GM23338 (cell line): ENCODE data around the gene MTHFR. TPM values are rescaled to one million over a fixed set of nuclear protein-coding genes. Genes with fewer than 3 reads are reported as not detected.

Experiments used
- ATAC-seq: fragments of 200-7000 bp; cut with Tn5 transposase; 3 replicates; pipeline ENCODE4 v1.9.1; 2020
- DNase-seq: peaks from one replicate; pipeline ENCODE4 v3.0.0-alpha.2; 2015; ENCODE audit warnings: low spot score
- H2AFZ ChIP-seq: fragments of 200-600 bp; sonication (generic); 2 replicates; pipeline ENCODE4 v1.8.0; 2016; ENCODE audit warnings: antibody characterized with exemption, mild to moderate bottlenecking, moderate library complexity
- H3F3A ChIP-seq: fragments of 200-600 bp; sonication (generic); replicated peaks from 2 replicates; pipeline ENCODE4 v1.8.0; 2017; ENCODE audit warnings: antibody characterized with exemption, mixed run types, low read depth
- H3K27ac ChIP-seq: fragments of 200-600 bp; sonication (generic); 2 replicates; pipeline ENCODE4 v1.6.1; 2016; ENCODE audit warnings: low read depth
- H3K27me3 ChIP-seq: fragments of 200-600 bp; sonication (generic); 2 replicates; pipeline ENCODE4 v1.8.0; 2016; ENCODE audit warnings: mild to moderate bottlenecking, mixed run types, moderate library complexity; ENCODE audit not compliant: insufficient read depth
- H3K36me3 ChIP-seq: fragments of 200-600 bp; sonication (generic); 2 replicates; pipeline ENCODE4 v1.8.0; 2016; ENCODE audit warnings: mild to moderate bottlenecking; ENCODE audit not compliant: insufficient read depth
- H3K4me1 ChIP-seq: fragments of 200-600 bp; sonication (generic); 2 replicates; pipeline ENCODE4 v1.8.0; 2016; ENCODE audit warnings: mild to moderate bottlenecking, moderate library complexity; ENCODE audit not compliant: insufficient read depth
- H3K4me2 ChIP-seq: fragments of 200-600 bp; sonication (generic); 2 replicates; pipeline ENCODE4 v1.7.1; 2017; ENCODE audit warnings: mixed run types
- H3K4me3 ChIP-seq: fragments of 200-600 bp; sonication (generic); 2 replicates; pipeline ENCODE4 v1.6.1; 2016; ENCODE audit warnings: mixed run types
- H3K79me2 ChIP-seq: fragments of 200-600 bp; sonication (generic); replicated peaks from 2 replicates; pipeline ENCODE4 v1.8.0; 2017; ENCODE audit warnings: mild to moderate bottlenecking; ENCODE audit not compliant: insufficient read depth
- H3K9me2 ChIP-seq: fragments of 200-600 bp; sonication (generic); 2 replicates; pipeline ENCODE4 v1.8.0; 2017; ENCODE audit not compliant: insufficient read depth
- H4K20me1 ChIP-seq: fragments of 200-600 bp; sonication (generic); replicated peaks from 2 replicates; pipeline ENCODE4 v1.8.0; 2017; ENCODE audit warnings: mild to moderate bottlenecking; ENCODE audit not compliant: insufficient read depth
- H3K27ac Mint-ChIP-seq: 2 replicates; pipeline ENCODE4 v1.8.0; 2020; ENCODE audit warnings: inconsistent platforms, mild to moderate bottlenecking, moderate library complexity, mixed read lengths
- H3K27me3 Mint-ChIP-seq: 3 replicates; pipeline ENCODE4 v1.8.0; 2022; ENCODE audit warnings: low read depth, mild to moderate bottlenecking, moderate library complexity, mixed read lengths, inconsistent platforms; ENCODE audit not compliant: insufficient read depth, poor library complexity
- H3K36me3 Mint-ChIP-seq: 3 replicates; pipeline ENCODE4 v1.8.0; 2021; ENCODE audit warnings: low read depth, mild to moderate bottlenecking, inconsistent platforms, moderate library complexity, mixed read lengths
- H3K4me1 Mint-ChIP-seq: 3 replicates; pipeline ENCODE4 v1.8.0; 2020; ENCODE audit warnings: mild to moderate bottlenecking, inconsistent platforms, mixed read lengths
- H3K4me3 Mint-ChIP-seq: 3 replicates; pipeline ENCODE4 v1.8.0; 2021; ENCODE audit warnings: moderate library complexity, mild to moderate bottlenecking, inconsistent platforms, mixed read lengths
- H3K9me3 Mint-ChIP-seq: 3 replicates; pipeline ENCODE4 v1.8.0; 2020; ENCODE audit warnings: moderate library complexity, mild to moderate bottlenecking, inconsistent platforms, mixed read lengths
- CREB1 ChIP-seq: fragments of 250-450 bp; sonication (Bioruptor Pico); IDR thresholded peaks from 2 replicates; pipeline ENCODE4 v1.5.0; 2020; ENCODE audit warnings: low read depth, mild to moderate bottlenecking, moderate library complexity
- CTCF ChIP-seq, 2 experiments: fragments of 200-600 bp in 1 of 2; sonication (generic) in 1 of 2; conservative IDR thresholded peaks; 2 replicates each; pipeline versions ENCODE4 v1.5.1 to v1.6.1; 2016 to 2017; ENCODE audit warnings: antibody characterized with exemption in 2 of 2, low read depth in 2 of 2, mild to moderate bottlenecking in 2 of 2, moderate library complexity in 1 of 2
- ETS1 ChIP-seq: IDR thresholded peaks from 2 replicates; pipeline ENCODE4 v1.6.1; 2016; ENCODE audit warnings: antibody characterized with exemption
- EZH2 ChIP-seq: fragments of 200-600 bp; sonication (generic); IDR thresholded peaks from one replicate; pipeline ENCODE4 v1.8.0; 2017; ENCODE audit warnings: antibody characterized with exemption, mild to moderate bottlenecking, low read depth; ENCODE audit not compliant: unreplicated experiment
- EZH2phosphoT487 ChIP-seq: fragments of 200-600 bp; sonication (generic); IDR thresholded peaks from one replicate; pipeline ENCODE4 v1.8.1; 2018; ENCODE audit warnings: antibody characterized with exemption; ENCODE audit not compliant: unreplicated experiment
- JUNB ChIP-seq: IDR thresholded peaks from one replicate; pipeline ENCODE4 v1.6.1; 2016; ENCODE audit warnings: antibody characterized with exemption; ENCODE audit not compliant: unreplicated experiment
- NANOG ChIP-seq: IDR thresholded peaks from 2 replicates; pipeline ENCODE4 v1.6.1; 2016; ENCODE audit warnings: antibody characterized with exemption, borderline replicate concordance
- POLR2AphosphoS5 ChIP-seq: IDR thresholded peaks from 2 replicates; pipeline ENCODE4 v1.6.1; 2016; ENCODE audit warnings: antibody characterized with exemption, low read depth
- REST ChIP-seq: IDR thresholded peaks from one replicate; pipeline ENCODE4 v1.6.1; 2018; ENCODE audit warnings: antibody characterized with exemption; ENCODE audit not compliant: unreplicated experiment
- STAT1 ChIP-seq: IDR thresholded peaks from one replicate; pipeline ENCODE4 v1.6.1; 2016; ENCODE audit warnings: antibody characterized with exemption; ENCODE audit not compliant: unreplicated experiment
- ZNF114 ChIP-seq: fragments of 250-450 bp; sonication (Bioruptor Pico); IDR thresholded peaks from 2 replicates; pipeline ENCODE4 v1.5.0; 2020; ENCODE audit warnings: mild to moderate bottlenecking, moderate library complexity
- ZNF331 ChIP-seq: fragments of 250-450 bp; sonication (Bioruptor Pico); IDR thresholded peaks from 2 replicates; pipeline ENCODE4 v1.5.0; 2020; ENCODE audit warnings: low read depth, mild to moderate bottlenecking, moderate library complexity
- polyA plus RNA-seq: library from polyadenylated mRNA; unstranded; fragments of >200 nt; fragmentation: Nextera tagmentation; extraction: Ambion mirVana; gene quantifications from 2 replicates; pipeline ENCODE4 v1.2.1, GENCODE V29; 2016
- total RNA-seq: library from RNA; depleted of rRNA; stranded (reverse); fragments of >200 nt; shearing (Covaris generic); gene quantifications from 2 replicates; pipeline ENCODE4 v1.2.3, GENCODE V29; 2014
- TF ChIP-seq, protein P1 (sequence below): fragments of 250-450 bp; sonication (Bioruptor Pico); IDR thresholded peaks from 2 replicates; pipeline ENCODE4 v1.5.0; 2020; ENCODE audit warnings: mild to moderate bottlenecking, moderate library complexity

The MTHFR gene
- total and polyA plus RNA-seq, 2 experiments from 2014 or later: 6.9 to 21.6 TPM

DNA sequence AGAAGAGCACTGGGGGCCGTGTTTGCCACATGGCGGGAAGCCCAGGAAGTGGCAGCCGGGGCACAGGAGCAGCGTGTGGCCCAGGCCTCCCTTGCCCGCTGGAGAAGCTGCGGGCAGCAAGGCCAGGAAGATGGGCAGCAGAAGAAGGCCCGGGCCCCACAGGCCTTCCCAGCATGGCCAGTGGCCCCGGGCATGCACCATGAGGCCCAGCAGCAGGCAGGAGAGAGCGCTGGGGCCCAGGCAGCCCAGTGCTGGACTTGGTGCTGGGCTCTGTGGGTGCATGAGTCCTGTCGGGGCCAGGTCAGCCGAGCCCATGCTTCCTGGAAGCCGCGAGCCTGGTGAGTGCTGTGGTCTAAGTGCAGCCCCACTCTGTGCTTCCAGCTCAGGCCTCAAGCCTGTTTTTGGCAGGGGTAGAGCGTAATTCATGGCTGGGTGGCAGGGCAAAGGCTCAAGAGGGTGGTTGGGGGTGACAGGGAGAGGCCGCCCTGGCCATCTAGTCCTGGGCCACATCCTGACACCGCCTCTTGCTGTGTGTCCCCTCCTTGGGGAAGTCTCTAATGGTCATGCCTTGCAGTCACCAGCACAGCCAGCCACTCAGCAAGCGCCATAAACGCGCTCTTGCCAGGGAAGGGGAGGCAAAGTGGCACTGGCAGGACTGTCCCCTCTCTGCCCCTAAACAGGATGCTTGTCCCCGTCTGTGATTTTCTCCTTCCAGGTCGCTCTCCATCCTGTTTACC, 21.3 kb downstream of the MTHFR start:
- Mint-ChIP-seq H3K9me3 (no peaks in the 10 kb centered on the region), H3K27ac (no peak overlapping the region), H3K4me3 (no peak overlapping the region), H3K27me3 (peaks cover 2% of the 10 kb centered on the region), H3K36me3 (no peaks in the 10 kb centered on the region), H3K4me1 (peaks cover 37% of the 10 kb centered on the region)
- peak overlapping the region; percentile 88 for H2AFZ ChIP-seq
- peaks cover 22% of the 10 kb centered on the region for H3F3A ChIP-seq
- ATAC-seq (peak; percentile 1; the same call in 2 of the 3 replicates), DNase-seq (no peak)
- peak overlapping the region; percentile 46 for H3K4me3 ChIP-seq
- peak overlapping the region; percentile 72 for H3K4me2 ChIP-seq
- H3K9me2 ChIP-seq: no peaks in the 10 kb centered on the region
- H3K36me3 ChIP-seq: no peaks in the 10 kb centered on the region
- H3K4me1 ChIP-seq: peaks cover 38% of the 10 kb centered on the region
- H3K27ac ChIP-seq: peak overlapping the region; percentile 78; the same call in 1 of the 2 replicates
- no peaks in the 10 kb centered on the region for H3K79me2 ChIP-seq
- TF ChIP-seq EZH2 (no peak), ZNF331 (no peak), CREB1 (CRISPR knock-in tag) (no peak), NANOG (no peak), CTCF (conservative IDR thresholded peaks at IDR 0.05; ENCODE audit: low read depth in 2 of 2) (no peak), REST (no peak), JUNB (no peak), ZNF114 (no peak), POLR2AphosphoS5 (no peak), EZH2phosphoT487 (no peak), ETS1 (no peak), STAT1 (no peak)
- TF ChIP-seq, protein P1, sequence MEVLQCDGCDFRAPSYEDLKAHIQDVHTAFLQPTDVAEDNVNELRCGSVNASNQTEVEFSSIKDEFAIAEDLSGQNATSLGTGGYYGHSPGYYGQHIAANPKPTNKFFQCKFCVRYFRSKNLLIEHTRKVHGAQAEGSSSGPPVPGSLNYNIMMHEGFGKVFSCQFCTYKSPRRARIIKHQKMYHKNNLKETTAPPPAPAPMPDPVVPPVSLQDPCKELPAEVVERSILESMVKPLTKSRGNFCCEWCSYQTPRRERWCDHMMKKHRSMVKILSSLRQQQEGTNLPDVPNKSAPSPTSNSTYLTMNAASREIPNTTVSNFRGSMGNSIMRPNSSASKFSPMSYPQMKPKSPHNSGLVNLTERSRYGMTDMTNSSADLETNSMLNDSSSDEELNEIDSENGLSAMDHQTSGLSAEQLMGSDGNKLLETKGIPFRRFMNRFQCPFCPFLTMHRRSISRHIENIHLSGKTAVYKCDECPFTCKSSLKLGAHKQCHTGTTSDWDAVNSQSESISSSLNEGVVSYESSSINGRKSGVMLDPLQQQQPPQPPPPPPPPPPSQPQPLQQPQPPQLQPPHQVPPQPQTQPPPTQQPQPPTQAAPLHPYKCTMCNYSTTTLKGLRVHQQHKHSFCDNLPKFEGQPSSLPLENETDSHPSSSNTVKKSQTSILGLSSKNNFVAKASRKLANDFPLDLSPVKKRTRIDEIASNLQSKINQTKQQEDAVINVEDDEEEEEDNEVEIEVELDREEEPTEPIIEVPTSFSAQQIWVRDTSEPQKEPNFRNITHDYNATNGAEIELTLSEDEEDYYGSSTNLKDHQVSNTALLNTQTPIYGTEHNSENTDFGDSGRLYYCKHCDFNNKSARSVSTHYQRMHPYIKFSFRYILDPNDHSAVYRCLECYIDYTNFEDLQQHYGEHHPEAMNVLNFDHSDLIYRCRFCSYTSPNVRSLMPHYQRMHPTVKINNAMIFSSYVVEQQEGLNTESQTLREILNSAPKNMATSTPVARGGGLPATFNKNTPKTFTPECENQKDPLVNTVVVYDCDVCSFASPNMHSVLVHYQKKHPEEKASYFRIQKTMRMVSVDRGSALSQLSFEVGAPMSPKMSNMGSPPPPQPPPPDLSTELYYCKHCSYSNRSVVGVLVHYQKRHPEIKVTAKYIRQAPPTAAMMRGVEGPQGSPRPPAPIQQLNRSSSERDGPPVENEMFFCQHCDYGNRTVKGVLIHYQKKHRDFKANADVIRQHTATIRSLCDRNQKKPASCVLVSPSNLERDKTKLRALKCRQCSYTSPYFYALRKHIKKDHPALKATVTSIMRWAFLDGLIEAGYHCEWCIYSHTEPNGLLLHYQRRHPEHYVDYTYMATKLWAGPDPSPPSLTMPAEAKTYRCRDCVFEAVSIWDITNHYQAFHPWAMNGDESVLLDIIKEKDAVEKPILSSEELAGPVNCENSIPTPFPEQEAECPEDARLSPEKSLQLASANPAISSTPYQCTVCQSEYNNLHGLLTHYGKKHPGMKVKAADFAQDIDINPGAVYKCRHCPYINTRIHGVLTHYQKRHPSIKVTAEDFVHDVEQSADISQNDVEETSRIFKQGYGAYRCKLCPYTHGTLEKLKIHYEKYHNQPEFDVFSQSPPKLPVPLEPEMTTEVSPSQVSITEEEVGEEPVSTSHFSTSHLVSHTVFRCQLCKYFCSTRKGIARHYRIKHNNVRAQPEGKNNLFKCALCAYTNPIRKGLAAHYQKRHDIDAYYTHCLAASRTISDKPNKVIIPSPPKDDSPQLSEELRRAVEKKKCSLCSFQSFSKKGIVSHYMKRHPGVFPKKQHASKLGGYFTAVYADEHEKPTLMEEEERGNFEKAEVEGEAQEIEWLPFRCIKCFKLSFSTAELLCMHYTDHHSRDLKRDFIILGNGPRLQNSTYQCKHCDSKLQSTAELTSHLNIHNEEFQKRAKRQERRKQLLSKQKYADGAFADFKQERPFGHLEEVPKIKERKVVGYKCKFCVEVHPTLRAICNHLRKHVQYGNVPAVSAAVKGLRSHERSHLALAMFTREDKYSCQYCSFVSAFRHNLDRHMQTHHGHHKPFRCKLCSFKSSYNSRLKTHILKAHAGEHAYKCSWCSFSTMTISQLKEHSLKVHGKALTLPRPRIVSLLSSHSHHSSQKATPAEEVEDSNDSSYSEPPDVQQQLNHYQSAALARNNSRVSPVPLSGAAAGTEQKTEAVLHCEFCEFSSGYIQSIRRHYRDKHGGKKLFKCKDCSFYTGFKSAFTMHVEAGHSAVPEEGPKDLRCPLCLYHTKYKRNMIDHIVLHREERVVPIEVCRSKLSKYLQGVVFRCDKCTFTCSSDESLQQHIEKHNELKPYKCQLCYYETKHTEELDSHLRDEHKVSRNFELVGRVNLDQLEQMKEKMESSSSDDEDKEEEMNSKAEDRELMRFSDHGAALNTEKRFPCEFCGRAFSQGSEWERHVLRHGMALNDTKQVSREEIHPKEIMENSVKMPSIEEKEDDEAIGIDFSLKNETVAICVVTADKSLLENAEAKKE (CRISPR knock-in tag): no peak
- H4K20me1 ChIP-seq: no peaks in the 10 kb centered on the region
- no peaks in the 10 kb centered on the region for H3K27me3 ChIP-seq
